HG02759 (cell line): ENCODE data around the gene TXNL4A.
A peak's percentile ranks its signal among the peaks of the same experiment; 100 is the strongest.
"Not testable (repeated sequence)": the region's sequence is repeated elsewhere in the genome, so short reads cannot be mapped to it uniquely, and the experiment has no call there.

Experiments used
- ATAC-seq: cut with Tn5 transposase; IDR thresholded peaks from one replicate; pipeline ENCODE4 v1.9.1; 2021; ENCODE audit warnings: mild to moderate bottlenecking, moderate library complexity; ENCODE audit not compliant: unreplicated experiment

The TXNL4A gene

GRCh38 chr18:79988451-79989194 lies at the start of gene TXNL4A:
TXNL4A (minus strand) TSS chr18:79988563; CDS start chr18:79988392, 171 bp downstream.
- ATAC-seq, result peak; percentile 98

GRCh38 chr18:80037300-80037699 lies 48.9 kb upstream of the TXNL4A start:
- ATAC-seq, result no peak

GRCh38 chr18:80035997-80036396 lies 47.6 kb upstream of the TXNL4A start:
- no peak for ATAC-seq

GRCh38 chr18:80034852-80035406 lies 46.6 kb upstream of the TXNL4A start:
- no peak for ATAC-seq

- peak; percentile 78 for ATAC-seq
Observed at GRCh38 chr18:80034068-80034851, 45.9 kb upstream of the TXNL4A start, which contains the start of gene RBFA. RBFA (plus strand) TSS chr18:80034434; CDS start chr18:80034496, 62 bp downstream.

GRCh38 chr18:80033181-80034067 lies 45.1 kb upstream of the TXNL4A start:
- ATAC-seq, result peak; percentile 55

GRCh38 chr18:80029690-80030089 lies 41.3 kb upstream of the TXNL4A start:
- no peak for ATAC-seq

GRCh38 chr18:80027719-80028118 lies 39.4 kb upstream of the TXNL4A start:
- not testable (repeated sequence) for ATAC-seq

- ATAC-seq, result no peak
Observed at GRCh38 chr18:80026363-80026762, 38.0 kb upstream of the TXNL4A start.

- no peak for ATAC-seq
Observed at GRCh38 chr18:80023173-80023572, 34.8 kb upstream of the TXNL4A start.

GRCh38 chr18:80022613-80023012 lies 34.2 kb upstream of the TXNL4A start:
- no peak for ATAC-seq

GRCh38 chr18:80012714-80013113 lies 24.4 kb upstream of the TXNL4A start:
- ATAC-seq, result no peak

GRCh38 chr18:80011496-80012137 lies 23.3 kb upstream of the TXNL4A start:
- not testable (repeated sequence) for ATAC-seq

GRCh38 chr18:80010551-80010906 lies 22.2 kb upstream of the TXNL4A start:
- no peak for ATAC-seq

- no peak for ATAC-seq
Observed at GRCh38 chr18:80009661-80010550, 21.5 kb upstream of the TXNL4A start.

- ATAC-seq, result no peak
Observed at GRCh38 chr18:80006724-80007123, 18.4 kb upstream of the TXNL4A start.

GRCh38 chr18:80004600-80005342 lies 16.4 kb upstream of the TXNL4A start:
- ATAC-seq, result no peak

- no peak for ATAC-seq
Observed at GRCh38 chr18:80002468-80002867, 14.1 kb upstream of the TXNL4A start.

- ATAC-seq, result no peak
Observed at GRCh38 chr18:80000877-80001276, 12.5 kb upstream of the TXNL4A start.
